Measurements from ENCODE around the gene RPS6KA4.

The RPS6KA4 gene

DNA sequence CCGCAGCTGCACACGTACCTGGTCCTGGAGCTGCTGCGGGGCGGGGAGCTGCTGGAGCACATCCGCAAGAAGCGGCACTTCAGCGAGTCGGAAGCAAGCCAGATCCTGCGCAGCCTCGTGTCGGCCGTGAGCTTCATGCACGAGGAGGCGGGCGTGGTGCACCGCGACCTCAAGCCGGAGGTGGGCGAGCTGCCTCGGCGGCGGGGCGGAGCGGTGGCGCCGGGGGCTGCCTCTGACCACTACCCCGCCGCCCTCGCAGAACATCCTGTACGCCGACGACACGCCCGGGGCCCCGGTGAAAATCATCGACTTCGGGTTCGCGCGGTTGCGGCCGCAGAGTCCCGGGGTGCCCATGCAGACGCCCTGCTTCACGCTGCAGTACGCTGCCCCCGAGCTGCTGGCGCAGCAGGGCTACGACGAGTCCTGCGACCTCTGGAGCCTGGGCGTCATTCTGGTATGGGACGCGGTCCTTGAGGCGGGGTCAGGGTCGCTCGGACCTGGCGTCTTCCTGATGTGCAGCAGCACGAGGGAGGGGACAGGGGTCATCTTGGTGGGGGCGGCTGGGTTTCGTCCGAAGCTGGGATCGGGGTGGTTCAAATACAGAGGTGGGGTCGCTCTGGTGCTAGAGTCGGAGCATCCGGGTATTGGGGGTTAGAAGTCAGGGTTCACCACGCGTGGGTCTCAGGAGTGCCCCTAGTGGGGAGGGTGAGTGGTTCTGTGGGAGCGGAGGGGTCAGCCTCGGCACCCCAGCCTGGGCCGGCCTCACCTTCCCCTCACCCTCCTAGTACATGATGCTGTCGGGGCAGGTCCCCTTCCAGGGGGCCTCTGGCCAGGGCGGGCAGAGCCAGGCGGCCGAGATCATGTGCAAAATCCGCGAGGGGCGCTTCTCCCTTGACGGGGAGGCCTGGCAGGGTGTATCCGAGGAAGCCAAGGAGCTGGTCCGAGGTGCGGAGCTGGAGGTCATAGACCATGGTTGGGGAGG, 10.8 kb downstream of the RPS6KA4 start:
- no peak for DNase-seq

- no peak for DNase-seq
These were observed 12.2 kb downstream of the RPS6KA4 start for GRCh38 chr11:64371201-64371600.

DNA sequence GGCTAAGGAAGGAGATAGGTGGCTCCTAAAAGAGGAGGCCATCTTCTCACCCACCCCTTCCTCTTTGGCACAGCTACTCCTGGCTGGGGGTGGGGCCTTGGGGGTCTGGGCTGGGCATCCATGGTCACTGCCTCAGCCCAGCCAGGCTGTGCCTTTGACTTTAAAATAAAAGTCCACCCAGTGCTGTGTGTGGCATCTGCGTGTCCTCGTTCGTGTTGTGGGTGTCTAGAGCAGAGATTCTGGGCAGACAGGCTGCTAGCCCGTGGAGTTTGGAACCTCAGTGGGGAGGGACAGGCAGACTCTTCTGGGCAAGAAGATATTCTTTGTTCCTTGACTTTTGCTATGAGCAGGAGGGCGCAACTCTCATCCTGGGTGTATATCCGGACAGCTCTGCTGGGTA, 13.1 kb downstream of the RPS6KA4 start:
- DNase-seq = no peak

DNA sequence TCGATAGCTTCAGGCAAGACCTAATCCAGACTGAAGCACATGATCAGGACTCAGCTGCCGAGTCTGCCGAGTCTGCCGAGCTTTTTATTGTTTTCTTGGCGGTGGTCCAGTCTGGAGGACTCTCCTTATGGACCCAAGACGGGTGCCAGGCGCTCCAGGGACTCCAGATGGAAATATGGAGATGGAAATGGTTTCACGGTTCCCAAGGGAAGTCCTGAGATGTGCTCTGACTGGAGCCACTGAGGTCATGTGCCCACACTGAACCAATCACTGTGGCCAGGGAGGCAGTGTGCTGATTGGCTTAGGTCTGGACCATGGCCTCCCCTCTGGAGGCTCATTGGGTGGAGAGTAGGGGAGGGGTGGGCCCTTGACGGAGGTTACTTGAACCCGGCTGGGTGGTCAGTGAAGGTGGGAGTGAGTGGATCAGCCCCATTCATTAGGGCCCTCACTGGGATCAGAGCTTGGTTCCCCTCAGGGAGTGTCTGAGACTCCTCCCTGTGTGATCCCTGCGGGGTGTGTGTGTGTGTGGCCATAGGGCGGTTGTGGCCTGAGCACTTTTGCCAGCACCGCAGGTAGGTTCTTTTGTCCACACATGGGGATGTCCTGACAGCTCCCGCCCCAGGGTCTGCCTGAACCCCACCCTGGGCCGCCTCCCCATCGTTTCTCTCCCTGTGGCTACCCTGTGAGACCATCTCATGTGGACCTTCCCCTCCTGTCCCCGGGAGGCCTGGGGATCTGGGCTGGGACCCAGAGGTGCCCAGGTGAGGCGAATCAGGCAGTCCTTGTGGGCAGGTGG, 14.0 kb downstream of the RPS6KA4 start:
- no peak for DNase-seq

DNA sequence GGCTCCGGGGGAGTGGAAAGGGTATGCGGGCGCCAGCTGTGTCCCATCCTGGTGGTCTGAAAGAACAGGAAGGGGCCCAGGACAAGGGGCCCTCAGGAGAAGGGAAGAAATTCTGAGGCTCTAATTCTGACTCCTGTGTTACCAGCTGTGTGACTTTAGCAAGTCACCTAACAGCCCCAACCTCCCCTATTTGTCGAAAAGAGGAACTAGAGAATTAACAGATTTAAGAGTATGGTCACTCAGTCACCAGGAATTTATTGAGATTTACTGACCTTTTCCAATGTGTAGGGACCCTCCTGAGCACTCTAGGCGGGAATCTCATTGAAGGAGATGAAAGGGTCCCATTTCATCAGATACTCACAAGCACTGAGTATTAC, 14.6 kb downstream of the RPS6KA4 start:
- DNase-seq = no peak

DNA sequence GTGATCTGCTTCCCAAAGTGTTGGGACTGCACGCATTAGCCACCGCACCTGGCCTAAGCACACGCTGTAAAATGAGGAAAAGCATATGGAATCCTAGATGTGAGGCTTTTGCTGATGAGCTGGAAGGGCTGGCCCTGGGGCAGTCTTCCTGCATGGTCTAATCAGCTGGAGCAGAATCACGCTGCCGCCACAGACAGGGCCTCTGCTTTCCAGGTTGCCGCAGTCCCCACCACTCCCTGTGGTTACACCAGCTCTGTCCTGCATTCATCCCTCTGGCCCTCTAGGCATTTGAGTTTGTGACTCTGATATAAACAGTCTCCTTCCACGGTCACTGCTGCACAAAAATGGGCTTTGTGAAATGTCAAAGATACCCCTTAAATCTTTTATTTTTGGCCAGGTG, 17.1 kb downstream of the RPS6KA4 start:
- no peak for DNase-seq

- peak; percentile 15 for DNase-seq
These were observed 19.4 kb downstream of the RPS6KA4 start for GRCh38 chr11:64378335-64378880.

- no peak for DNase-seq
These were observed 20.2 kb downstream of the RPS6KA4 start for GRCh38 chr11:64379160-64379559.

DNA sequence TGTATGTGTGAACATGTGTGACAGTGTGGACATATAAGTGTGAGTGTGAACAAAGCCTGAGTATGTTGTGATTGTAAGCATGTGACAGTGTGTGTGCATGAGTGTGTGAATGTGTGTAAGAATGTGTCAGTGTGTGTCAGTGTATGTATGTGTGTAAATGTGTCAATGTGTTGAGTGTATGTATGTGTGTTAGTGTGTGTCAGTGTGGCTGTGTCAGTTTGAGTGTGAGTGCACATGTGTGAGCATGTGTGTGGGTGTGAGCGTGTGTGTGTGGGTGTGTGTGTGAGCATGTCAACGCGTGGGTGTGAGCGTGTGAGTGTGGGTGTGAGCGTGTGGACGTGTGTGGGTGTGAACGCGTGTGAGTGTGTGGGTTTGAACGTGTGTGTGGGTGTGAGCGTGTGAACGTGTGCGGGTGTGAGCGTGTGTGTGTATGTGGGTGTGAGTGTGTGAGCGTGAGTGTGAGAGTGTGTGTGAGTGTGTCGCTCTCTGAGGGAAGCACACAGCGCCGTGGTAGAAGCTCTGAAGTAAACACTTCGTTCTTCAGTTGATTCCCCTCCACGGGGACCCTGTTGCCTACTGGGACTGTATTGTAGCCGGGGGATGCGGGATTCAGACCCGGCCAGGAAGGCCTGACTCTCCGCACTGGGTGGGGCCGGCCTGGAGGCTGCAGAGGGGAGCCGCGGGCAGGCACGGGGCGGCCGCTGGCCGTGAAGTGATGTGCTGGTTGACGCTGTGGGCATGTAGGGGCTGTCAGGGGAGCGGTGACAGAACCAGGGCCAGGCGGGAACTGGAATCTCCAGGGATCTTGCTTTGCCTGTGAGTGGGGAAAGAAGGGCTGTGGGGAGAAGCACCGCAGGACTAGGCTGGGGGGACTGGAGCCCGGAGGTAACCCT, 21.1 kb downstream of the RPS6KA4 start:
- DNase-seq = no peak

DNA sequence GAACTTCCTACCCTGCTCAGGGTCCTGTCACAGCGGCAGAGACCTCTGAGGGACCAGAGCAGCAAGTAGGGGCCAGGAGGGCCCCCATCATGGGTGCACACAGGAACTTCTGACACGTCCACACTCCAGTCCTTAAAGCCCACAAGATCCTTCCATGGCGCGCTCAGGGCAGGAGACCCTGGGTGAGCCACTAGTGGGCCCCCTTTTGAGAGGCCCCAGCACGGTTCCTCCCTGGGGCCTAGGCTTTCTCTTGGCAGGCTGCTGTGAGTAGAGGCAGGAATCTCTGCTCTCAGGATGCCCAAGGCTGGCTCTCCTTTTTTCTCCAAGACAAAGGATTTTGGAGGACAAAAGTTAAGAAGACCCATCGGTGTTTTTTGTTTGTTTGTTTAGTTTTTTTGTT, 22.4 kb downstream of the RPS6KA4 start:
- DNase-seq = no peak

DNA sequence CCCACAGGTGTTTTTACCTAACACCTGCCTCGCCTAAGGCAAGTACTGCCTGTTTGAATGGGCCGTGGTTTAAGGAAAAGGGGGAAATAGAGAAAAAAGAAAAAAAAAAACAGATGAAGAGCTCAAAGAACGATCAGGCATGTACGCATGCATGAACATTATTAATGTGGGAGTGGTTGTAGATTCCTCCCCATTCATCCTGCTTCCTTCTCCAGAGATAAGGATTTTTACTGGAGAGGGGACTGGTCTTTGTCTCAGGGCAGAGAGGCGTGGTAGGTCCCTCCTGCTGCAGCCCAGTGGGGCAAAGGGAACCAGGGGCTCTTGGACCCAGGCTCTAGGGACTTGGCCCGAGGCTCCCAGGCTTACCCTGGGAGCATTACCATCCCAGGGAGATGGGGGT, 23.1 kb downstream of the RPS6KA4 start:
- no peak for DNase-seq

GRCh38 chr11:64382586-64382985, 23.6 kb downstream of the RPS6KA4 start:
- DNase-seq = no peak

DNA sequence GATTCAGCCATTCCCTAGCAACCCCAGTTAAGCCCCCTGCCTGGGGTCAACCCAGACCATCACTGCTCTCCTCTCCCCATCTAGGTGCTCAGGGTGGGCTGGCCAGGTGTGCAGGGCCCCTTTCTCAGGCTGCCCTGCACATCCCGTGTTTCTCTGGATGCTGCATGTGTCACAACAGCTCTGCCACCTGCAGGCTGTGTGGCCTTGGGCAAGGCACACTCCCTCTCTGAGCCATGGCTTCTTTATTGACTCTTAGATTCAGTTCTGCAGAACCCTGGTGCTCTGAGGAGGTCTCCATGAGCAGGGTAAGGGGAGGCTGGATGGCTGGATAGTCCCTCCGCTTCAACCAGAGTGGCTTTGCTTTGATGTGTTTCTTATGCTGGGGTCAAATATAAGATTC, 24.6 kb downstream of the RPS6KA4 start:
- no peak for DNase-seq

- no peak for DNase-seq
These were observed 25.2 kb downstream of the RPS6KA4 start for GRCh38 chr11:64384028-64384737.

GRCh38 chr11:64384981-64385944, 26.3 kb downstream of the RPS6KA4 start:
- no peak for DNase-seq

- DNase-seq = no peak
These were observed 27.2 kb downstream of the RPS6KA4 start for GRCh38 chr11:64385945-64386704.

- DNase-seq = no peak
These were observed 29.0 kb downstream of the RPS6KA4 start for GRCh38 chr11:64387916-64388315.

- DNase-seq = no peak
These were observed 29.9 kb downstream of the RPS6KA4 start for GRCh38 chr11:64388894-64389293.

- no peak for DNase-seq
These were observed 30.9 kb downstream of the RPS6KA4 start for GRCh38 chr11:64389851-64390250.

GRCh38 chr11:64390558-64390957, 31.6 kb downstream of the RPS6KA4 start:
- no peak for DNase-seq

Measured in kidney glomerular epithelial cell (primary cell).